Ascending aorta (tissue), 2 donors: Measurements from ENCODE around the gene TCAP. TPM values are rescaled to one million over a fixed set of nuclear protein-coding genes. Genes with fewer than 3 reads are reported as not detected.
A peak's percentile ranks its signal among the peaks of the same experiment; 100 is the strongest.

ENCODE experiments used
- DNase-seq, 2 donors: peaks; one replicate each; pipeline ENCODE4 v3.0.0-alpha.2; 2019; ENCODE audit warnings: low spot score in 2 of 2
- H3K27ac ChIP-seq, 2 donors: fragments of 200-600 bp; sonication (generic); one replicate each; pipeline ENCODE4 v1.5.1; 2016 to 2017; ENCODE audit warnings: mild to moderate bottlenecking in 1 of 2
- H3K27me3 ChIP-seq: fragments of 200-600 bp; sonication (generic); one replicate; pipeline ENCODE4 v1.5.1; 2017
- H3K36me3 ChIP-seq, 2 donors: fragments of 200-600 bp; sonication (generic); one replicate each; pipeline ENCODE4 v1.5.1; 2016
- H3K4me1 ChIP-seq, 2 donors: fragments of 200-600 bp; sonication (generic); one replicate each; pipeline ENCODE4 v1.5.1; 2016 to 2017; ENCODE audit warnings: mild to moderate bottlenecking in 1 of 2
- H3K4me3 ChIP-seq, 2 donors: fragments of 200-600 bp; sonication (generic); one replicate each; pipeline ENCODE4 v1.5.1; 2016 to 2017; ENCODE audit warnings: mild to moderate bottlenecking in 1 of 2
- H3K9me3 ChIP-seq, 2 donors: fragments of 200-600 bp; sonication (generic); one replicate each; pipeline ENCODE4 v1.5.1; 2016
- CTCF ChIP-seq, 3 experiments: fragments of 200-600 bp in 2 of 3; fragments of 450-650 bp in 1 of 3; sonication (generic) in 2 of 3; IDR thresholded peaks; one replicate each; pipeline ENCODE4 v1.5.1; 2016 to 2019; ENCODE audit warnings: antibody characterized with exemption in 3 of 3, mild to moderate bottlenecking in 1 of 3, moderate library complexity in 1 of 3
- intact Hi-C: fragments of 100-400 bp; cut with DNase I; formaldehyde crosslinking; loops from one replicate; pipeline ENCODE4 v1.15.1; 2023
- total RNA-seq: library from RNA; depleted of rRNA; stranded (reverse); fragments of >200 nt; gene quantifications from one replicate; pipeline ENCODE4 v1.1.0, GENCODE V29; 2016

The TCAP gene
- total RNA-seq, 1 donor from 2014 or later: not detected

- Histone ChIP-seq H3K9me3 (no peaks in the 10 kb centered on the region), H3K4me1 (peaks cover 25 to 58% of the 10 kb centered on the region in 2 donors), H3K27me3 (no peaks in the 10 kb centered on the region), H3K27ac (peak overlapping the region; percentile 68 to 74), H3K36me3 (peaks cover 13 to 21% of the 10 kb centered on the region in 2 donors), H3K4me3 (no peak overlapping the region)
- no peak for DNase-seq
- intact Hi-C loops: no loop called here
- TF ChIP-seq CTCF (IDR thresholded peaks at IDR 0.05): no peak
Observed at GRCh38 chr17:39663688-39664580, 1.2 kb upstream of the TCAP start.

GRCh38 chr17:39665642-39666224 is 584 bp downstream of the TCAP start:
- H3K36me3 ChIP-seq: peaks cover 0 to 6% of the 10 kb centered on the region in 2 donors
- no peaks in the 10 kb centered on the region for H3K9me3 ChIP-seq
- H3K4me3 ChIP-seq: peak overlapping the region in 1 of 2 donors; percentile 4
- intact Hi-C loops: loop anchor here (2.0 to 5.0 kb wide), 2 partner anchors 31 to 67 kb away; partner anchors contain the start of gene MIEN1
- H3K27me3 ChIP-seq: no peaks in the 10 kb centered on the region
- peaks cover 25 to 58% of the 10 kb centered on the region in 2 donors for H3K4me1 ChIP-seq
- DNase-seq: no peak
- peak in 2 of 3 experiments; percentile 8 to 16 for TF ChIP-seq CTCF (IDR thresholded peaks at IDR 0.05)
- H3K27ac ChIP-seq: peak overlapping the region; percentile 68 to 74

- Histone ChIP-seq H3K36me3 (peaks cover 0 to under 1% of the 10 kb centered on the region in 2 donors), H3K4me3 (no peak overlapping the region), H3K9me3 (no peaks in the 10 kb centered on the region), H3K27me3 (no peaks in the 10 kb centered on the region), H3K4me1 (peaks cover 25 to 58% of the 10 kb centered on the region in 2 donors), H3K27ac (peak overlapping the region; percentile 68 to 74)
- no peak for TF ChIP-seq CTCF (IDR thresholded peaks at IDR 0.05)
- DNase-seq: no peak
- intact Hi-C loops: loop anchor here (2.0 to 5.0 kb wide), 2 partner anchors 31 to 66 kb away; partner anchors contain the start of gene MIEN1
Observed at GRCh38 chr17:39666231-39666600, 1.1 kb downstream of the TCAP start.

- Histone ChIP-seq H3K27me3 (no peaks in the 10 kb centered on the region), H3K36me3 (no peaks in the 10 kb centered on the region), H3K27ac (peak overlapping the region; percentile 68 to 74), H3K9me3 (no peaks in the 10 kb centered on the region), H3K4me1 (peaks cover 25 to 62% of the 10 kb centered on the region in 2 donors), H3K4me3 (peak overlapping the region; percentile 37 to 63)
- peak in 1 of 2 donors; percentile 87 for DNase-seq
- no peak for TF ChIP-seq CTCF (IDR thresholded peaks at IDR 0.05)
- intact Hi-C loops: loop anchor here (2.0 to 5.0 kb wide), 2 partner anchors 32 to 66 kb away; partner anchors contain the start of gene MIEN1
Observed at GRCh38 chr17:39666601-39667261, 1.6 kb downstream of the TCAP start.

- Histone ChIP-seq H3K36me3 (no peaks in the 10 kb centered on the region), H3K4me1 (peaks cover 25 to 65% of the 10 kb centered on the region in 2 donors), H3K27me3 (no peaks in the 10 kb centered on the region), H3K27ac (peak overlapping the region; percentile 68 to 74), H3K9me3 (no peaks in the 10 kb centered on the region), H3K4me3 (peak overlapping the region; percentile 37 to 63)
- DNase-seq: no peak
- no peak for TF ChIP-seq CTCF (IDR thresholded peaks at IDR 0.05)
- intact Hi-C loops: loop anchor here (2.0 to 5.0 kb wide), 2 partner anchors 33 to 65 kb away; partner anchors contain the start of gene MIEN1
Observed at GRCh38 chr17:39667262-39667944, 2.3 kb downstream of the TCAP start.
